SK-N-SH treated with all-trans-retinoic acid at 6 μM for 48 hours (cell line): ENCODE measurements around the gene NOL8.

Experiments used
- ATAC-seq: fragments of 200-7000 bp; cut with Tn5 transposase; 3 replicates; pipeline ENCODE4 v1.9.1; 2020; ENCODE audit warnings: mild to moderate bottlenecking, moderate library complexity
- CSDC2 ChIP-seq: fragments of 250-450 bp; sonication (Bioruptor Pico); IDR thresholded peaks from 2 replicates; pipeline ENCODE4 v1.5.0; 2020; ENCODE audit warnings: mild to moderate bottlenecking, moderate library complexity
- ESRRG ChIP-seq: fragments of 250-450 bp; sonication (Bioruptor Pico); IDR thresholded peaks from 2 replicates; pipeline ENCODE4 v1.6.1; 2021; ENCODE audit warnings: mild to moderate bottlenecking
- GLIS3 ChIP-seq: fragments of 250-450 bp; sonication (Bioruptor Pico); IDR thresholded peaks from 2 replicates; pipeline ENCODE4 v1.5.0; 2020; ENCODE audit warnings: mild to moderate bottlenecking, moderate library complexity
- ISL1 ChIP-seq: fragments of 250-450 bp; sonication (Bioruptor Pico); IDR thresholded peaks from 2 replicates; pipeline ENCODE4 v2.1.2; 2022; ENCODE audit warnings: mild to moderate bottlenecking, moderate library complexity
- OSR1 ChIP-seq: fragments of 250-450 bp; sonication (Bioruptor Pico); IDR thresholded peaks from 2 replicates; pipeline ENCODE4 v1.8.0; 2022; ENCODE audit warnings: moderate library complexity, mild to moderate bottlenecking, inconsistent platforms
- PATZ1 ChIP-seq: fragments of 250-450 bp; sonication (Bioruptor Pico); IDR thresholded peaks from 2 replicates; pipeline ENCODE4 v1.8.0; 2020; ENCODE audit warnings: mild to moderate bottlenecking, moderate library complexity, borderline replicate concordance
- PPARA ChIP-seq: fragments of 250-450 bp; sonication (Bioruptor Pico); IDR thresholded peaks from 2 replicates; pipeline ENCODE4 v1.5.0; 2020; ENCODE audit warnings: mild to moderate bottlenecking, borderline replicate concordance
- RARB ChIP-seq: fragments of 250-450 bp; sonication (Bioruptor Pico); IDR thresholded peaks from 2 replicates; pipeline ENCODE4 v1.8.0; 2021; ENCODE audit warnings: mild to moderate bottlenecking, moderate library complexity
- SNAI2 ChIP-seq: fragments of 250-450 bp; sonication (Bioruptor Pico); IDR thresholded peaks from 2 replicates; pipeline ENCODE4 v1.5.0; 2020; ENCODE audit warnings: mild to moderate bottlenecking, moderate library complexity
- TCF4 ChIP-seq: fragments of 250-450 bp; sonication (Bioruptor Pico); IDR thresholded peaks from 2 replicates; pipeline ENCODE4 v1.8.0; 2021; ENCODE audit warnings: mild to moderate bottlenecking, moderate library complexity, borderline replicate concordance
- TOX ChIP-seq: fragments of 250-450 bp; sonication (Bioruptor Pico); IDR thresholded peaks from 2 replicates; pipeline ENCODE4 v1.8.0; 2021; ENCODE audit warnings: mild to moderate bottlenecking, moderate library complexity, borderline replicate concordance
- TSHZ2 ChIP-seq: fragments of 250-450 bp; sonication (Bioruptor Pico); IDR thresholded peaks from 2 replicates; pipeline ENCODE4 v1.5.0; 2020; ENCODE audit warnings: mild to moderate bottlenecking, moderate library complexity
- ZC3H10 ChIP-seq: fragments of 250-450 bp; sonication (Bioruptor Pico); IDR thresholded peaks from 2 replicates; pipeline ENCODE4 v1.5.1; 2021; ENCODE audit warnings: mild to moderate bottlenecking, moderate library complexity
- ZFP3 ChIP-seq: fragments of 250-450 bp; sonication (Bioruptor Pico); IDR thresholded peaks from 2 replicates; pipeline ENCODE4 v1.5.0; 2020; ENCODE audit warnings: mild to moderate bottlenecking, moderate library complexity
- ZFP30 ChIP-seq: fragments of 450-650 bp; formaldehyde crosslinking; IDR thresholded peaks from 2 replicates; pipeline ENCODE4 v1.5.0; 2022; ENCODE audit warnings: mild to moderate bottlenecking, moderate library complexity
- ZNF565 ChIP-seq: fragments of 450-650 bp; formaldehyde crosslinking; conservative IDR thresholded peaks from 2 replicates; pipeline ENCODE4 v1.5.0; 2020; ENCODE audit warnings: low read depth, mild to moderate bottlenecking, moderate library complexity
- ZNF70 ChIP-seq: fragments of 450-650 bp; formaldehyde crosslinking; IDR thresholded peaks from 2 replicates; pipeline ENCODE4 v1.5.0; 2020; ENCODE audit warnings: mild to moderate bottlenecking, moderate library complexity
- ZNF8 ChIP-seq: fragments of 450-650 bp; formaldehyde crosslinking; IDR thresholded peaks from 2 replicates; pipeline ENCODE4 v1.5.0; 2020; ENCODE audit warnings: mild to moderate bottlenecking, moderate library complexity
- TF ChIP-seq, protein P1 (sequence below): fragments of 250-450 bp; sonication (Bioruptor Pico); IDR thresholded peaks from 2 replicates; pipeline ENCODE4 v1.5.1; 2020; ENCODE audit warnings: low read depth, mild to moderate bottlenecking, moderate library complexity
- TF ChIP-seq, protein P2 (sequence below): fragments of 250-450 bp; sonication (Bioruptor Pico); IDR thresholded peaks from 2 replicates; pipeline ENCODE4 v1.5.1; 2021; ENCODE audit warnings: mild to moderate bottlenecking, moderate library complexity
- TF ChIP-seq, protein P3 (sequence below): fragments of 250-450 bp; sonication (Bioruptor Pico); IDR thresholded peaks from 2 replicates; pipeline ENCODE4 v1.8.0; 2021; ENCODE audit warnings: low read depth, mild to moderate bottlenecking, moderate library complexity, borderline replicate concordance

The NOL8 gene

DNA sequence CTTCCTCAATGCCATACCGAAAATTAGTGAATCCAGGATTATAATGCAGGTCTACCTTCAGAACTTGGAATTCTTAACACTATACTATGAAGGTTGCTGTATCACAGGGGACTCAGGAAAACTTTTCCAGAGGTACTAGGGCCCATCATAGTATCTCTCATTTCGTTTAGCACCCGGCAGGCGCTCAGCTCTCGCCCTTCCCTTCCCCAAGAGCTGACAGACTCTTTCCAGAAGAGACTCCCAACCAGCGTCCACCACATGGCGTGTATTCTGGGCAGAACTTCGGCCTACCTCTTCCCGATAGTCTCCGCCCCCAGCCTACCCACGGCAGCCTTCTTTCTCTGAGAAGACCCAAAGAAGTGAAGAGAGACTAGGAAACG lies 271 bp downstream of the NOL8 start (continued):
- no peak for TF ChIP-seq RARB (CRISPR knock-in tag)
- no peak for TF ChIP-seq ZFP30 (CRISPR knock-in tag)
- TF ChIP-seq, protein P1, sequence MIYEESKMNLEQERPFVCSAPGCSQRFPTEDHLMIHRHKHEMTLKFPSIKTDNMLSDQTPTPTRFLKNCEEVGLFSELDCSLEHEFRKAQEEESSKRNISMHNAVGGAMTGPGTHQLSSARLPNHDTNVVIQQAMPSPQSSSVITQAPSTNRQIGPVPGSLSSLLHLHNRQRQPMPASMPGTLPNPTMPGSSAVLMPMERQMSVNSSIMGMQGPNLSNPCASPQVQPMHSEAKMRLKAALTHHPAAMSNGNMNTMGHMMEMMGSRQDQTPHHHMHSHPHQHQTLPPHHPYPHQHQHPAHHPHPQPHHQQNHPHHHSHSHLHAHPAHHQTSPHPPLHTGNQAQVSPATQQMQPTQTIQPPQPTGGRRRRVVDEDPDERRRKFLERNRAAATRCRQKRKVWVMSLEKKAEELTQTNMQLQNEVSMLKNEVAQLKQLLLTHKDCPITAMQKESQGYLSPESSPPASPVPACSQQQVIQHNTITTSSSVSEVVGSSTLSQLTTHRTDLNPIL (CRISPR knock-in tag) = no peak
- TF ChIP-seq, all 23 proteins: peak for 0

GRCh38 chr9:92324431-92324830 lies 719 bp downstream of the NOL8 start:
- no peak for TF ChIP-seq OSR1 (CRISPR knock-in tag)
- no peak for TF ChIP-seq CSDC2 (CRISPR knock-in tag)
- no peak for TF ChIP-seq ESRRG (CRISPR knock-in tag)
- TF ChIP-seq SNAI2 (CRISPR knock-in tag) = no peak
- no peak for TF ChIP-seq ZNF565
- TF ChIP-seq ZNF8 (CRISPR knock-in tag) = no peak
- TF ChIP-seq ZC3H10 = no peak
- no peak for TF ChIP-seq ISL1
- TF ChIP-seq RARB (CRISPR knock-in tag) = no peak
- TF ChIP-seq, all 23 proteins: peak for 0

DNA sequence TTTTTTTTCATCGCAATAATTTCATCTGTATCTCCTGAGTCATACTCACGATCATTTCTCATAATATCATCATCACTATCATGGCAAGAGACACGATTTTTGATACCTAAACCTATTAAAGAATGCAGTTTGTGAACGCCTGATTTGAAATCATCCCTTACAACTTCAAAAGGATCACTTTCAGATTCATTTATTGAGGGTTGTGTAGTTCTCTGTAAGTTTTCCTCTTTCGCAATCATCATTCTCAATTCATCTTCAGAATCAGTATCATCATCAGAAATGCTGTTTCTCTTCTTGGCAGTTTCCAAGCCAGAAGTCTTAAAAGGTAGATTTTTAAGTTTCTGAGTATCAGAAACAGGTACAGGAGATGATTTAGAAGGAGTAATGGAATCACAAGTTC lies 9.7 kb downstream of the NOL8 start:
- ATAC-seq = no peak
- TF ChIP-seq, protein P1 (CRISPR knock-in tag) = no peak
- TF ChIP-seq ISL1 = no peak
- TF ChIP-seq PPARA = no peak
- no peak for TF ChIP-seq ZC3H10
- TF ChIP-seq ZNF565 = no peak
- no peak for TF ChIP-seq TCF4 (CRISPR knock-in tag)
- TF ChIP-seq GLIS3 (CRISPR knock-in tag) = no peak
- TF ChIP-seq, protein P2, sequence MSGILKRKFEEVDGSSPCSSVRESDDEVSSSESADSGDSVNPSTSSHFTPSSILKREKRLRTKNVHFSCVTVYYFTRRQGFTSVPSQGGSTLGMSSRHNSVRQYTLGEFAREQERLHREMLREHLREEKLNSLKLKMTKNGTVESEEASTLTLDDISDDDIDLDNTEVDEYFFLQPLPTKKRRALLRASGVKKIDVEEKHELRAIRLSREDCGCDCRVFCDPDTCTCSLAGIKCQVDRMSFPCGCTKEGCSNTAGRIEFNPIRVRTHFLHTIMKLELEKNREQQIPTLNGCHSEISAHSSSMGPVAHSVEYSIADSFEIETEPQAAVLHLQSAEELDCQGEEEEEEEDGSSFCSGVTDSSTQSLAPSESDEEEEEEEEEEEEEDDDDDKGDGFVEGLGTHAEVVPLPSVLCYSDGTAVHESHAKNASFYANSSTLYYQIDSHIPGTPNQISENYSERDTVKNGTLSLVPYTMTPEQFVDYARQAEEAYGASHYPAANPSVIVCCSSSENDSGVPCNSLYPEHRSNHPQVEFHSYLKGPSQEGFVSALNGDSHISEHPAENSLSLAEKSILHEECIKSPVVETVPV = no peak
- no peak for TF ChIP-seq OSR1 (CRISPR knock-in tag)
- no peak for TF ChIP-seq CSDC2 (CRISPR knock-in tag)

More at GRCh38 chr9:92324431-92324830, 719 bp downstream of the NOL8 start:
- no peak for ATAC-seq

GRCh38 chr9:92313624-92314012 lies 11.5 kb downstream of the NOL8 start:
- no peak for TF ChIP-seq ZNF70
- no peak for TF ChIP-seq ZFP3 (CRISPR knock-in tag)
- TF ChIP-seq SNAI2 (CRISPR knock-in tag) = no peak
- no peak for ATAC-seq

DNA sequence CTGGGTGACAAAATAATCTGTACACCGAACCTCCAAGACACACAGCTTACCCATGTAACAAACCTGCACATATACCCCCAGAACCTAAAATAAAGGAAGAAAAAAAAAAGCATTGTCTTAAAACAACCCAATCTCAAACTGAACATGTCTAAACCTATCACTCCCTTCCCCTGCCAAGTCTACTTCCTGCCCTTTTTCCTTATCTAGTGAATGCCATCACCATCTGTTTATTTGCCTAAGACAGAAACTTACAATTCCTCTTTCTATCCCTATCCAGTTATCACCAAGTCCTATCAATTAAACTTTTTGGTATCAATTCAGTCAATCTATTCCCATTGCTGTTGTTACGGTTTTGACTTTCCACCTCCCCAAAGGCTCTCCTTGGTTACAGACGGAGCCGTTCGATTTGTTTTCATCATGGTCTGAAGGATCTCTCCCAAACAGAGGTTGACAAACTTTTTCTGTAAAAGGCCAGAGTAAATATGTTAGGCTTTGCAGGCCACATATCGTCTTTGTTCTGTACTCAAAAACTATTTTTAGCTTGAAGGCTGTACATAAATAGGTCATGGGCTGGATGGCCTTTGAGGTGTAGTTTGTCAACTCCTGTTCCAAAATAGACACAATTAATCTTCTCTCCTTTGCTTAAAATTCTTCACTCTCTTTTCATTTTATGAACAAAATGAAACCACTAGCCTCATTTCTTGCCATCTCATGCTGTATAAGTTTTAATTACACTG lies 12.1 kb downstream of the NOL8 start:
- peak; percentile 28; the same call in 1 of the 3 replicates for ATAC-seq
- TF ChIP-seq ZFP3 (CRISPR knock-in tag) (no peak), TSHZ2 (no peak), ISL1 (no peak), RARB (CRISPR knock-in tag) (no peak), ZNF70 (no peak), ZNF565 (no peak), TCF4 (CRISPR knock-in tag) (no peak), TOX (no peak), PATZ1 (no peak), SNAI2 (CRISPR knock-in tag) (no peak), ZNF8 (CRISPR knock-in tag) (no peak), PPARA (no peak), ZC3H10 (no peak), GLIS3 (CRISPR knock-in tag) (no peak), ZFP30 (CRISPR knock-in tag) (no peak), ESRRG (CRISPR knock-in tag) (no peak)
- TF ChIP-seq, protein P2 = no peak
- TF ChIP-seq, protein P3, sequence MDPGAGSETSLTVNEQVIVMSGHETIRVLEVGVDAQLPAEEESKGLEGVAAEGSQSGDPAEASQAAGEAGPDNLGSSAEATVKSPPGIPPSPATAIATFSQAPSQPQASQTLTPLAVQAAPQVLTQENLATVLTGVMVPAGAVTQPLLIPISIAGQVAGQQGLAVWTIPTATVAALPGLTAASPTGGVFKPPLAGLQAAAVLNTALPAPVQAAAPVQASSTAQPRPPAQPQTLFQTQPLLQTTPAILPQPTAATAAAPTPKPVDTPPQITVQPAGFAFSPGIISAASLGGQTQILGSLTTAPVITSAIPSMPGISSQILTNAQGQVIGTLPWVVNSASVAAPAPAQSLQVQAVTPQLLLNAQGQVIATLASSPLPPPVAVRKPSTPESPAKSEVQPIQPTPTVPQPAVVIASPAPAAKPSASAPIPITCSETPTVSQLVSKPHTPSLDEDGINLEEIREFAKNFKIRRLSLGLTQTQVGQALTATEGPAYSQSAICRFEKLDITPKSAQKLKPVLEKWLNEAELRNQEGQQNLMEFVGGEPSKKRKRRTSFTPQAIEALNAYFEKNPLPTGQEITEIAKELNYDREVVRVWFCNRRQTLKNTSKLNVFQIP (CRISPR knock-in tag) = no peak
